SHP77 treated with DMSO at 0.1 percent for 48 hours (cell line): ENCODE data around the gene LPCAT1.

Source experiments
- DNase-seq: peaks from one replicate; lab custom pipeline; 2025; lab: John Stamatoyannopoulos, UW

The LPCAT1 gene

DNA sequence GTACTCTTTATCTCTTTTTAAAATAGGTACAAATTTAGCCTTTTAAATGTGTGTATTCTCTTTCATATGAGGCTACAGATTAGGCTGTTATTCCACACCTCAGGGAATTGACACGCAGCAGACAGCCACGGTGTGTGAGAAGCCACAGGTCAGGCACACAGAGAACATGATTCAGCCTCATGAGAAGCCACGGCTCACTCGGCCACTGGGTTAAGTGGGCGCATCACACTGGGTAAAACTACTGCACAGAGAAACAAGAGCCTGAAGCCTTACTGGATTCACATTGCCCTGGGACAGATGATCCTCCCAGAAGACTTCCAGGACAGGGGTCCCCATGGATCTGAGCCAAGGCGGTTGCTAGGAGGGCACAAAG is 28.2 kb downstream of the LPCAT1 start:
- no peak for DNase-seq

DNA sequence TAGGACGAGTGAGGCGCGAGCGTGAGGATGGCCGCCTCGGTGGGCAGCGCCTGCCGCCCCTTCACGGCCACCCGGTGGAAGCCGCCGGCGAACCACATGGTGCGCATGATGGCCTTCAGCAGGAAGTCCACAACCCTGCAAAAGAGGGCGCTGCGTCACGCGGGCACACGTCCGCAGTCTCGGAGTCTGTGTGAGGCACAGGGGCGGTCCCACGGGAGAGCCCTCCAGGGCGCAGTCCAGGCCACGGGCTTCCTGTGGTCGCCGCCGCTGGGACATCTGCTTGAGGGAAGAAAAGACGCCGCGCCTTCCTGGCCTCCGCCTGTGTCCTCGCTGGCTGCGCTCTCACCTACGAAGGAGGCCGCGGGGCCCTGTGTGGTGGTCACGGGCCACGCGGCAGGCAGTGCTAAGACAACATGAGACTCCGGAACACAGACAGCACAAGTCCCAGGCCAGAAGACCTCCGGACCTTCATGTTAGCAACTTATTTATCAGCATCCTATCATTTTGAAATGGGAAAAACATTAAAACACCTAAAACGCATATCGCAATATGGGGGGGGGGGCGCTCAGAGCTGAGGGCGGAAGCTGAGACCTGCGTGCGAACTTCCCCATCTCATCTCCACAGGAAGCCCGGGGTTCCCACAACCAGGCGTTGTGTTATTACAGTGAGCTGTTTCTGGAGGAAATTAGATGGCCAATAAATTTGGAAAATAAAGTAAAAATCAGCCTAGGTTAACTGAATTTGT is 28.8 kb downstream of the LPCAT1 start:
- DNase-seq, result no peak

DNA sequence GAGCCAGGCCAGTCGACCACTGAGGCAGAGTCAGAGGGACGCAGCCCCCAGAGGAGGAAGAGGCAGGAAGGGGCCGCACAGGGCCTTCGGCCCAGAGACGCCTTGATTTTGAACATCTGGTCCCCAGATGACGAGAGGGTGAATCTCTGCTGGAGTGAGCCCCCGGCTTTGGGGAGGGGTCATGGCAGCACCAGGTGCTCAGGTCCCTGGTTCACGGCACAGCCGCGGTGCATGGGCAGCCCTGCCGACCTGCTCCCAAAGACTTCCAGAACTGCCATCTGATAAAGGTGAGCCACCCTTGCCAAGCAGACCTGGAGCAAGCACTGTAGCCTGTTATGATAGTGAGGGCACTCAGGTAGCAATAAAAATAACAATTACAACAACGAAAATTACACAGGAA is 29.8 kb downstream of the LPCAT1 start:
- DNase-seq, result no peak

DNA sequence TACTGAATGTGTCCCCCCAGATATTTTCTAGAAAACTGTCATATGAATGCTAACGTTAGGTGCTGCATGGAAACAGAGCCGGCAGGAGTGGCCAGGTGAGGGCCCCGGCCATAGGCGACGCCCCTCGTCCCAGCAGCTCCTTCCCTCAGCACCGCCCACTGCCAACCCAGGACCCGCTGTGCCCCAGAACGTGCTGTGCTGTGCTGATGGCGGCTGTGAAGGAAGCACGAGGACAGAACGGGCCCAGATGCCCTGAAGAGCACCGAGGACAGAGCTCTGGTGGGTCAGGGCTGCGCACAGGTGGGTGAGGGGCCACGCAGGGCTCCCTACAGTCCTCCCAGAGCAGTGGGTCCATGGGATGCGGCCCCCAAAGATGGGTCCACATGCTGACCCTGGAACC is 30.3 kb downstream of the LPCAT1 start:
- no peak for DNase-seq

DNA sequence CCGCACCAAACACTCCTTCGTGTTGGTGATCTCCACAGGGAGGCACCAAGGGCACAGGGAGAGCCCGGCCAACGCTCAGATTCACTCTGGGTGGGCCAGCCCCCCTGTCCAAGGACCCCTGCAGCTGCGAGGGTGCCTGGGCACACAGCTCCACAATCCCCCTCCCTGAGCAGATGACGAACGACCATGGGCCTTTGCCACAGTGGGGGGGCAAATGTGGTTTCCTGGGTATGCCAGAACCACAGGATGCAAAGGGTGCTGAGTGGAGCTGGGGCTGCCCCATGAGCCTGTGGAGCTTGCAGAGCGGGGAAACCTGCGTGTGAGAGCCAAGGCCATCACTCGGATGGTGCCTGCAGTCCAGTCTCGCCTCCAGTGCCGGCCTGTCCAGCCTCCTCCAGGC is 31.0 kb downstream of the LPCAT1 start:
- no peak for DNase-seq

DNA sequence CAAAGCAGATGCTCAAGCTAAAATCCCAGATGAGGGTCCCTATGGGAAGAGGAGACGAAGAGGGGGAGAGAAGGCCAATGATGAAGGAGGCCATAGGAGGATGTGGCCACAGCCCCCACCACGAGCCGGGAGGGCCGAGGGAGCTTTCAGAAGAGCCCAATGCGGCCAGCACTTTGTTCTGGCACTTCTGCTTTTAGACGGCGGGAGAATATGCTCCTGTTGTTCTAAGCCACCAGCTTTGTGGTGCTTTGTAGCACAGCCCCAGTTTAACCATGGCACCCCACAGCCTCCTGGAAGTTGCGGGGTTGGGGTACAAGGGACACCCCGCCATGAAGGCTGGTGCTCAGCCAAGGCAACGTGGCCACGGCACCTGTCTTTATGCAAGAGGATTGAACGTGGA is 33.4 kb downstream of the LPCAT1 start:
- DNase-seq, result no peak

DNA sequence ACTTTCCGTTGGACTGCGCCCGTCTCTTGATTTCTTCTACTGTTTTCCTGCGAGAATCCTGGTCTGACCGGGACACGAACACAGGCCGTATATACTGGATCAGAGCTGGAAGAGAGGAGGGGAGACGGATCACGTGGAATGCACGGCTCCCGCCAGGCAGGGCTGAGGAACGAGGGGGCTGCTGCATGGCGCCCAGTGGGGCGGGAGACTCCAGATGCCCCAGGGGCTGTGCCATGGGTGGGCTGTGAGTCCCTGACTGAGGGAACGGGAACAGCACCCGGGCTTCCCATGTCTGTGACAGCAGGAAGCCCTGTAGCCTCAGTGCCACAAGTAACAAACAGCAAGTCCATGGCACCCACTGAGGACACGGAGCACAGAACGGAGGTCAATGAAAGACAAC is 34.0 kb downstream of the LPCAT1 start:
- no peak for DNase-seq

DNA sequence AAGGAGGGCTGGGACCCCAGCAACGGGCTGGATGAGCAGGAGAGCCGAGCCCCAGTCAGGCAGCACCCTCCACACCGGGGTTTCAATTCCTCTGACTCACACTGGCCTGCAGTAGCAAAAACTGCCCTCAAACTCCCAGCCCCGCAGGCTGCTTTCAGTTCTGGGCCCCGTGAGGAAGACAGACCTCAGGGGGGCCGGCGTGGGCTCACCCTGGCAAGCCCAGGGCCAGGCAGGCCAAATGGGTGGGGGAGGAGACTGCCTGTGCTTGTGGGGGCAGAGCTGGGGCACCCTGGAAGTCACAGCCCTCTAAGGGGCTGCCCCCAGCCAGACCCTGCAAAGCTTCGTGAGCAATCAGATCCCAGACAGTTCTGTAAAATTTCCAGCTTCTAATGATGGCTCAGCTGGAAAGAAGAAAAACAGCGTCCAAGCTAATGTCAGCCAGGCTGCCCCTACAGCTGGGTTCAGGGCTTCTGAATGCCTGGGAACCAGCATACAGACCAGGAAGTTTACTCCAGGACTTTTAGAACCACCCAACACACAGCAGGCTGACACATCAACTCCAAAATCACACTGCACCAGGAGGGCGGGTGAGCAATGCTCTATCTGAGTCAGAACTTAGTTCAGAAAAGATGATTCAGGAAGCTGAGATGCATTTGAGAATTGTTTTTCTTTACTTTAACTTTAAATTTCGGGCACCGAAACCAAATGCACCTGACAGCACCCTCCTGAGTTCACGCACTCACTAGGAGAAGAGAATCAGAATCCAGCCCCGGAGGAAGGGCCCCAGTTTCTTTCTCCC is 34.7 kb downstream of the LPCAT1 start:
- DNase-seq, result no peak

DNA sequence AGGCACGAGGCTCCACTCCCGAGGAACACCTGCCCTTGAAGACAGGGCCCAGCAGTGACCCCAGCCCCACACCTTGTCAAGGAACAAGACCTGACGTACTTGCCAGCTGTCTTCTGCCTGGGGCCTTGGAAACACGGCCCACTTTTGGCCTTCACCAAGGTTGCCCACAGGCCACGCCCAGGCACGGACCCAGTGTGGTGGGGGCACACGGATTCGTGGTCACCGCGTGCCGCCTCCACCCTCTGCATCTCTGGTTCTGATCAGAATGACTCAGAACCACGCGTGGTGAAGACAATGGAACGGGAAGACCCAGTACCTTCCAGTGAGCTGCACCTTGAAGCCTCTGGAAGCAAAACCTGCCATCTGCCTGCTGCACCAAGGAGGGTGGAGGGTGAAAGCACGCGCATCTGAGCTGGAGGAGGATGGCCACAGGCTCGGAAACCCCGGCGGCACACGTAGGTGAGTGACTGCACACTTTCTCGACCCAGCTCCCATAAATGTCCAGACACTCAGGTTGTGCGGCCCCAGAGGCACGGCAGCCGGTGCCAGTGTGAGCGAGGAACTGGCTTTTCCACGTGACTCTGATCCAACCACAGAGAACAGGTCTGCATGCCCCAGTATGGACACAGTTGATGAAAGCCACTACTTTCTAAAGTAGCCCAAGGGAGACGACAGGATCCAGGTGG is 36.5 kb downstream of the LPCAT1 start:
- no peak for DNase-seq

DNA sequence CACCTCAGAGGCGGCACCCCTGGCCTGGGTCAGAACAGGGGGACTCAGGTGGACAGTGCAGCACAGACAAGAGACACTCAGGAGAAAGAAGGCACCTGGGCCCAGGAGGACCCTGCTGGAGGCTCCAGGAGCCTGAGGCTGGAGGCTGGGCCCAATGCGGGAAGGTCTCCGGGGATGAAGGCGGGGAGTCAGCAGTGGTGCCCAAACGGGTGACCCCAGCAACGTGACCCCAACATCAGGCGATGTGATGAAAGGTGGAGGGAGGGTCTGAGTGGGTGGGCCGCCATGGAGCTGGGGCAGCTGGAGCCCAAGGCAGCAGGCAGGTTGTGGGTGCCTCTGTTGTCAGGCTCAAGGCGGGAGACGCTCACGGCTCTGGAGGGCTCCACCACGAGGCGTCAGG is 37.5 kb downstream of the LPCAT1 start:
- DNase-seq, result no peak

DNA sequence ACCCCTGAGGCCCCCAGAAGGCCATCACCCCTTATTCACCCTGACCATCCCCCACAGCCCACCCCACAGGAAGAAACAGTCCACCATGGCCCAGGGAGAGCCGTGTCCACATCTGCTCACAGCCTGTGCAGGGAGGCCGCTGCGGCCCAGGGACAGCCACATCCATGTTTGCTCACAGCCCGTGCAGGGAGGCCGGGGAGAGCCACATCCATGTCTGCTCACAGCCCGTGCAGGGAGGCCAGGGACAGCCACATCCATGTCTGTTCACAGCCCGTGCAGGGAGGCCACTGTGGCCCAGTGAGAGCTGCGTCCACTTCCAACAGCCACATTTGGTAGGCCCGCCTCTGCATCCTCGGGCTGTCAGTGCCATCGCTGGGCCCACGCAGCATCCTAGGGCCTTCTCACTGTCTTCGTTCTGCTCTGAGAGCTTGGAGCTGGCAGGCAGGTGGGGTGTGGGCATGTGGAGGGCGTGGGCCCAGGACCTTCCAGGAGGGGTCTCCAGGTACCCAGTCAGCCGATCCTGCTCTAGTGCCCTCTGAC is 38.1 kb downstream of the LPCAT1 start:
- DNase-seq, result no peak

DNA sequence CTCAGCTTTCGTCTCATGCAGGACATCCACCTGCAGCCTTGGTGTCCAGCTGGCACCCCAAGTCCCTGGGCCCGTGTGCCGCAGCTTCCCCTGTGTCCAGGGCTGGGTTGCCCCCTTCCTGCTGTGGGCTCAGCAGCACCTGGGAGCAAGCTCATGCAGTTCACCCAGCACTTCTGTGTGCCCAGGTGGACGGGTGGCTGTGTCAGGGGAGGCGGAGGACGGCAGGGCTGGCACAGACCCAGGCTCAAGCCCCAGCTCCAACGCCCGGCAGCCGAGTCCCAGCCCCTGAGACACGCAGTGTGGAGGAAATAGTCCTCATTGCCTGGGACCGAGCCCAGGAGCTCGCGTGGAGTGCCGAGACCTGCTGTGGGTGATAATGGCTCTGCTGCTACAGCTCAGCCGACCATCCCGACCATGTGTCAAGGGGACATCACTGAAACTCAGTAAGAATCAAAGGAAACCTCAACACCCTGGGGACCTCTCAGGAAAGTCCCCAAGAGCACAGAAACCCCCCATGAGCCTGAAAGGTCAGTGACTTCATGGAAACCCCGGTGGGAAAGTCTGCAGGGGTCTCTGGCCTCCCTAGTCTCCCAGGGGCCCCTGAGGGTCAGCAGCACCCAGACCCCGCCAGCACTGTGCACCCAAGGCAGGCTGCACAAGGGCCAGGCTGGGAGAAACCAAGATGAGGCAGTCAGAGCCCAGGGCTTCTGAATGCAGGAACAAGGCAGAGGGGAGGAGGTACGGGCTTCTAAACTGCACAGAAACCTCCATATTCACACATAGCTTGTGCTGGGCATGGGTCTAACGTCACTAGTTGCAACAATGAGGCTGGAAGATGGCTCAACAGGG is 38.8 kb downstream of the LPCAT1 start:
- no peak for DNase-seq

DNA sequence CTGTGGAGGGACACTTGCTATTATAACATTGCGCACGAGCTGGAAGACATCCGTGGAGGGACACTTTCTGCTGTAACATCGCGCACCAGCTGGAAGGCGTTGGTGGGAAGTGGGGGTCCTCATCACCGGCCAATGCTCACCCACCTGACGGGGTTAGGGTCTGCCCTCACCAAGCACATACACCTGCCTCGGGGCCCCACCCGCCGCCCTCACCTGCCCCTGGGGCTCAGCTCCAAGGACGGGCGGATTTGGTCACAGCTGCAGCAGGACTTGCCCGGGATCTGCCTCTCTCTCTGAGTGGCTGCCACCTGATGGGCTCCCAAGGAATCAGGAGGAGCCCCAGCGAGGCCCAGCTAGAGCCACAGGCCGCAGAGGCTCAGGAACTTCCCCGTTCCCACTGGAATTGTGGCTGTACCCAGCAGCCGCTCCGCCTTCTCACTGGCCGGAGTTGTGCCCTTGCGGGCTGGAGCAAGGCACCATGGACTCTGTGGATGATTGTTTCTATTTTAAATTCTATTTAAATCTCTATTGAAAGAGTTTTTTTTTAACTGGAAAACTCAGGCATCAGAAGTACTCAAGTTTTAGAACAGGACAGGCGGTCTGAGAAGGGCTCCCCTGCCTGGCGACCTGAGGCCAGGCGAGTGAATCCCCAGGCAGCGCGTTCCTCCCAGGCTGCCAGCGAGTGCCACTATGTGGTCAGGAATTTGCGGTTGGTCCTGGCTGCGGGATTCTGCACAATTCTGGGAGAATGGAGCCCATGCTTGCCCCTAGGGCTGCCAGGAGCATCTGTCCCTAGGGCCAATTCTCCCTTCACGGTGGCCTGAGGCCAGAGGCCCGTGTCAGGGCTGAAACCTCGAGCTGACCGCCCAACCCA is 39.7 kb downstream of the LPCAT1 start:
- no peak for DNase-seq

DNA sequence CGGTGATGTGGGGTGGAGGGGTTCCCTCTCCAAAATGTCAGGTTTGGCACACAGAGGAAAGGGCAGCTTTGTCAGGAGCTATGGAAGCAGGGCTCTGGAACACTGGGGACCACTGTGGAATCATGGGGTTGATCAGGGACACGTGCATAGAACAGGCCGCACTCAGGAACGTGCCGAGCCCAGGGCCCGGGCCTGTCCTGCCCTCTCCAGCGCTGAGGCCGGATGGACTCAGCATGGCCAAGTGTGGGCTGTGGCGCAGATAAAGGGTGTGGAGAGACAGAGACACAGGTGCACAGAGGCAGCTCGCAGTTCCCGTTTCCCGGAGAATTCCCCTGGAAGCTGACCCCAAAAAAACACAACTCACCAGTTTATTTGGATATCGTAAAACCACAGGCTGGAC is 40.7 kb downstream of the LPCAT1 start:
- DNase-seq, result no peak

DNA sequence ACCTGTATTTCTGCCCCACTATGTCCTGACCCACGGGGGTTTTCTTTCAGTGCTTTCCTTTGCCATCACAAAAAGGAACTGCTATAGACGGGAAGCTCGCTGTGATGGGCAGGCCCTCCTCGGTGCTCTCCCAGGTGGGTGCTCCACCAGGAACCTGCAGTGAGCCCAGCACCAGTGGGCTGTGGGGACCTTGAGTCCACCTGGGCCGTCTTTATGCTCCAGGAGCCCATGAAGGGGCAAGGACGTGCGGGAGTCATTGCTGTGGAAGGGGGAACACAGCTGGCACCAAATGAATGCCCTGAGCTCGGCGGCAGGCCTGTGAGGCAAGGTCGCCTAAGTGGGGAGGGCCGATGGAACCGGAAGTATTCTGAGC is 41.8 kb downstream of the LPCAT1 start:
- DNase-seq, result no peak

DNA sequence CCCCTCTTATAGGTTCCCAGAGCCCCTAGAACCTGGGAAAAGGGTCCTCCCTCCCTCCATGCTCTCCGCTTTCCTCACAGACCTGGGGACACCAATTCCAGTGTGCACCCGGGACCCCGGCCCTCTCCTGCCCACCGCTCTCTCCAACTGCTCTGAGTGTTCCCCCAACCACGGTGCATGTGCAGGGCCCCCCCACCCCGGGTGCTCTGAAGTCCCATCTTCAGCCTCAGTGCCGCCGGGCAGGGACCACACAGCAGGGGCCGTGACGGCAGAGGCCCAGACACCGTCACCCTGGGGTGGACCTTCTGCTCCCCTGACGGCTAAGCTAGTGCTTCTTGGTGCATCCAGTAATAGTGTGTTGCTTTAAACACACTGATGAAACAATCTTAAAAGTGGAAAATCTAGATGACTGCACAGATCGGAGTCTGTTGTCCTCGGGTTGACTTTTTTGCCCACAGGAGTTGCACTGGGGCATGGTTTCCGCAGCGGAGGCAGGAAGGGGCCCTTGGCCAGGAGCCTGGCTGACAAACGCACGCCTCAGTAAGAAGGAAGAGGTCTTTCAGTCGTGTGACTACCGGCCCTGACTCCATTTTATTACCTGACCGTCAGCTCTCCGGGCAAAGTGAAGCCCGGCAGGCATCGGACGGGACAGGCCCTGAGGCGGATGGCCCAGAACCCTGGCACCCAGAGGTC is 42.3 kb downstream of the LPCAT1 start:
- no peak for DNase-seq

DNA sequence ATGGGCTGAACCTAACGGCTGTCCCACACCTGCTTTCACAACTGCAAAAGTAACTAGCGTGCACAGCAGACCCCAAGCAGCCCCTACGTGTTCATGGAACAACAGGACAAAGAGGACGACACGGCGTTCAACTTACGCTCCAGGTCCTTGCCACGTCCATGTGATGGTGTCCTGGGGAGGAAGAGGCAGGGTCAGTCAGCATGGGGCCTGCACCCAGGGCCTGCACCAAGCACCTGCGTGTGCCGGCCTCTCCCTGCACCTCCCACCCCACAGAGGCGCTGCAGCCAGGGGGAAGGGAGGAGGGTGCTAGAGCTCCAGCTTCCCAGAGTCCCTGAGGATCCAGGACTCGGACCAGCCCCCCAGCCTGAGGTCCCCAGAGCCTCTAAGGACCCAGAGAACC is 43.0 kb downstream of the LPCAT1 start:
- DNase-seq, result no peak

DNA sequence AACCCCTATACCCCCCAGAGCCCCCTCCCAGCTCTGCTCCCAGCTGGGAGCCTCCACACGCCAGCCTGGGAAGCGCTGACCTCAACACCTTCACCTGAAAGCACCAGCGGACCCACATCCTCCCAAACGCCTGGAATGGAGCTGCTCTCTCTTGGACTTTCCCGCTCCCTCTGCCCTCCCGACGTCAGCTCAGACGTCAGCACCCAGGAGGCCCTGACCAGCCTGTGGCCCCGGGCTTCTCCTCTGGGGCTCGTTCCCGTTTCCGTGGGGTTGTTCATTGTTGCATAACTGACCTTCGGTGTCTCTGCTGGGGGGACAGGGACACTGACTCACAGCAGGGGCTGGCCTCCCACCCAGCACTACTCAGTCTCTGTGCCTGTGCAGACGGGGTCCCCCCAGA is 43.5 kb downstream of the LPCAT1 start:
- no peak for DNase-seq

DNA sequence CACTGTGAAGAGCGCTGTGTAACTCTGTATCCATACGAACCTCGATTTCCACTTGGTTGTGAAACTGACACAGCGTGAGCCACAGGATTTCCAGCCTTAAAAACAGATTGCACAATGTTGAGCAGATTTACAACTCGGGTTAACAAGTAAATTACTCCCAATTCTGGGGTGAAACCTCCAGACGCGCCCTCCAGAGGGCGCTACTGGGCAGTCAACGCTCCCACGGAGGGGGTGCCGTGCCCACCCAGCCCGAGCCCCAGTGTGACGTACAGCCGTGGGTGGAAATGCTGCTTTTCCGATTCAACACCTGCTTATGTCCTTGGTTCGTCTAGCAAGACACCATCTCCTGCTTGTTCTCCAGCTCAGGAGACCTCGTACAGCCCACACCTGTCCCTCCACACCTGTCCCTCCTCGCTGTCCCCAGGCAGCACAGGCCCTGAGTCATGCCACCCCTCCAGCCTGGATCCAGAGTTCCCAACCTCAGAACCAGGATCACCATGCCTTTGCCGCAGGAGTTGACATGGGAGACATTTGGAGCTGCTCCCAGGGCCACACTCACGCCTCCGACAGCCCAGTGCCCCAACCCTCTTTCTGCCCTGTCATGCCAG is 44.1 kb downstream of the LPCAT1 start:
- no peak for DNase-seq

DNA sequence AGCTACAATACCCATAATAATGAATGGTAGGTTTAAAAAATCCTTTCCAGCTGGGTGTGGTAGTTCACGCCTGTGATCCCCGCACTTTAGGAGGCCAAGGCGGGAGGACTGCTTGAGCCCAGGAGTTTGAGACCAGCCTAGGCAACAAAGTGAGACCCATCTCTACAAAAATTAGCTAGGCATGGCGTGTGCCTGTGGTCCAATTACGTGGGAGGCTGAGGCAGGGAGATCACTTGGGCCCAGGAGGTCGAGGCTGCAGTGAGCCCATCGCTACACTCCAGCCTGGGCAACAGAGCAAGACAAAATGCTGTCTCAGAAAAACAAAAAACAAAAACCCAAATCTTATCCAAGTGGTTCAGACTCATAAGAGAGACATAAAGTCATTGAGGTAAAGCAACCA is 44.7 kb downstream of the LPCAT1 start:
- no peak for DNase-seq
